Stimulated activated CD8-positive, alpha-beta memory T cell treated with anti-CD3 and anti-CD28 coated beads, Interleukin-2, amount 100 ng/mL, for 1 hour (primary cell): ENCODE results near the gene CAPNS2.

Source experiments
- DNase-seq, 2 donors: peaks; one replicate each; pipeline ENCODE4 v3.0.0-alpha.2; 2020; ENCODE audit warnings: low read depth in 2 of 2

Gene CAPNS2

GRCh38 chr16:55566432-55567175 lies at the start of gene CAPNS2:
Gene CAPNS2 (plus strand): TSS chr16:55566684. CDS start chr16:55566757, 73 bp downstream.
- DNase-seq: no peak

DNA sequence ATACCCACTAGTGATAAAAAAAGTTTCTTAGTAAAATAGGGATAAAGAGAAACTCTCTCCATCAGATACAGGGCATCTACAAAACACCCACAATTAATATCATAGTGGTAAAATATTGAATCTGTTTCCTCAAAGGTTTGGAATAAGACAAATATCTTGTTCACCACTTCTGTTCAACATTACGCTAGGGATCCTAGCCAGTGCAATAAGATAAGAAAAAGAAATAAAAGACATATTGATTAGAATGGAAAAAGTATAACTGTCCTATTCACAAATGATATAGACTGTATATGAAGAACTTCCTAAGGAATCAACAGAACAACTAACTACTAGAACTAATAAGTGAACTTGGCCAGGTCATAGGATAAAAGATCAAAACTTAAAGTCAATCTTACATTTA lies 44.7 kb upstream of the CAPNS2 start:
- no peak for DNase-seq

DNA sequence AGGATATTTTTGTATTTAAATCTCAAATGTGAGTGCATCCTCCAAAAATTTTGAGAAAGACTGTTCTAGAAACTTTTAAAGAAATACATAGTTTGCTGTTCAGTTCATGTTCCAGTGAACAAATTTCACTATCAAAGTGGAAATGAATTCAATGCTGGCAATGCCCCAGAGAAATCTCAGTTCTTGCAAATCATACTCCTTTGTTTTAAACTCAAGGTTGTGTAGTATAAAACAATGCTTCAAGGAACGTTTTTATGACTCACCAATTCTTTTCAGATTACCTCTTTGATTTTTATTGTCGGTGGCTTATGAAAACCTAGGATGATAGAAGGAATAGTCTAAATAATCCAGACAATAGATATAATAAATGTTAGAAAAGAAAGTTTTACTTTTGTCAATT lies 40.0 kb upstream of the CAPNS2 start:
- no peak for DNase-seq

DNA sequence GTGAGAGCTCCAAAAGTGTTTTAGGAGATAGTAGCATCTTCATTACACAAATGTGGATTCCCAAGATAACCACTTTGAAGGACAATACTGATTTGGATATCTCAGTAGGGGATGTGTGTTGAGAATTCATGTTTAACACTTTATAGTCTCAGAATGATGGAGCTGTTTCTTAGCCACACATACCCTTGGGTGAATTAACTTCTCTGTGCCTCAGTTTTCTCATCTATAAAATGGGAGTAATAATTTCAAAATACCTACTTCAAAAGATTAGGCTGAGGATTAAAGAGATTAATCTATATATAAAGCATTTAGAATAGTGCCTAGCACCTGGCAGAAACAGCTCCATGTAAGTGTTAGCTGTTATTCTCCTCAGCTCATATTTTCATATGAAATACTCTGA lies 38.6 kb upstream of the CAPNS2 start:
- DNase-seq: no peak

DNA sequence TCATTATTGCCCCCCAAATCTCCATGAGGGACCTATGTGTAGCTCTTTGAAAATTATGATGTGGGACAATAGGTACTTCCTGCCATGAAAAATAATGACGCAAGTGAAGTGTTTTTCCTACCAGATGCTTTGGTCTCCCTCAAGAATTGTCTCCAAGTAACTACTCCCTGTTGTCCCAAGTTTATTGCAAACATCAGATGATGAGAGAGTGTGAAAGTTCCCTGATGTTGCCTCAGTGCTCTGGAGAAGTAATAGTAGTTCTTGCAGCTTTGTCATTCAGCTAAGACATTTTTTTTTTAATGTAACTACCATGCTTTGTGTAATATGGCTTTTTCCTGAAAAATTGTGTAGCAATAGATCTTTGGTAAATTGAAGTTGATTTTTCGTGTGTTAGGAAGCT lies 37.5 kb upstream of the CAPNS2 start:
- DNase-seq: no peak

- no peak for DNase-seq
These were observed 36.1 kb upstream of the CAPNS2 start for GRCh38 chr16:55530316-55530856.

DNA sequence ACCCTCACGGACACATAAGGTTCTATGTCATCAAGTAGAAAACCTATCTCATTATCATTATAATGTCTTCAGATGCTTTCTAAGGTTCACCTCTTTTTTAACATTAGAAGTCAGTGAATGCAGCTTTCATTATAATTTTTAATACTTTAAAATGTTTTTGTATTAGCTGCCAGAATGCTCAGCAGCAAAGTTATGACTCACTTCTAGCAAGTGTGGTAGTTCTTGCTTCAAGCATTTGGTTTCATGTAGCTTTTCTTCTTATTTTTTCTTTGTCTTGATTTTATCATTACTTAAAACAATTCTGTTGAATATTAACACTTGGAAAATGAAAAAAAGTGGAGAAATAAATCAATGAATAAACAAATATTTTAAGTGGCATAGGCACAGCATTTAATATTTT lies 34.3 kb upstream of the CAPNS2 start:
- DNase-seq: no peak

- DNase-seq: no peak
These were observed 31.7 kb upstream of the CAPNS2 start for GRCh38 chr16:55534756-55535155.

GRCh38 chr16:55539049-55539448 lies 27.4 kb upstream of the CAPNS2 start:
- DNase-seq: no peak

DNA sequence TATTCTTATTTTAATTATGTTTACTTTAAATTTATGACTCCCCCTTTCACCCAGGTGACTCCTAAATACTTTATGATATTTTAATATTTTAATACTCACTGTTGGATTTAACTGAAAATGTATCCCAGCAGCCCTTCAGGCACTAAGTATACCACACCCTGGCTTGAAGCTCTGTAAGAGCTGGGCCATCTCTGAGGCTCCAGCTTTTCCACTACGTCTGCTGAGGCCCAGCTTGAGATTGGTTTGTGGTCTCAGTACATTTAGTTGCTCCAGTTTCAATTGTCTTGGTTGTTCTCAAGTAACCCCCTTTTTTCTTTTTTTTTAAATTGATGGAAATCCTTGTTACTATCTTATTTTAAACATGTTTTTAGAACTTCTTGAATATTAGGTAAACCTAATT lies 27.0 kb upstream of the CAPNS2 start:
- DNase-seq: no peak

GRCh38 chr16:55540221-55540620 lies 26.3 kb upstream of the CAPNS2 start:
- DNase-seq: no peak

- DNase-seq: no peak
These were observed 23.9 kb upstream of the CAPNS2 start for GRCh38 chr16:55542459-55543082.

DNA sequence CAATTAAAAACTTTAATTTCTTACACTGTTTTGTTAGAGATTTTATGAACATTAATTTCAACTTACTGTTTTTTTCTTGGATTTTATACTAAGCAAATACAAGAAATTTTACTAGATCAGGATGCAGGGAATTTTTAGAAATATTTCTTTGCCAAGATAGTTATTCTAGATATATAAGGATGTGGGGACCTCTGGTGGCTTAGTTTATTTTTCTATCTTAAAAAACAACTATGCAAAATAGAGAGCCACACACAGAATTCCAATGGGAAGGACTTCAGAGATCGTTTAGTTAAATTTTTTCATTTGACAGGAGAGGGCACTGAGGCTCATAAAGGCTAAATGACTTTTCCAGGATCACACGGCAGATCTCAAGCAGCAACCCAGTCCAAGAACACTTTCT lies 23.0 kb upstream of the CAPNS2 start:
- no peak for DNase-seq

GRCh38 chr16:55552621-55553020 lies 13.9 kb upstream of the CAPNS2 start:
- DNase-seq: no peak

GRCh38 chr16:55555436-55555835 lies 11.0 kb upstream of the CAPNS2 start:
- no peak for DNase-seq

DNA sequence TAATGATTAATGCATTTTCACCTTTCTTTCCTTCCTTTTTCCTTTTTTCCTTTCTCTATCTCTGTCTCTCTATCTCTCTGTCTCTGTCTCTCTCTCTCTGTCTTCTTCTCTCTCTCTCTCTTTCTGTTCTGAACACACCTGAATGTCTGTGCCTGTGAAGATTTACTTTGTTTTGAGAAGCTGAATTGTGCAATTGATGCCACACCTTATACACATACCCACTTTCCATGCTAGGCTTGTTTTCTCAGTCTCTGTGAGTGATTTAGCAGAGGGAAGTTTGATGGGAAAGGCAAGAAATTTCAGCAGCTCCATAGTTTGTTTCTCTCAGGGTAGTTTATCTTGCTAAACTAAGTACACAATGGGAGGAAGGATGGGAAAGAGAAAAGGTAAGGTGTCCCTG lies 9.3 kb upstream of the CAPNS2 start:
- DNase-seq: no peak

DNA sequence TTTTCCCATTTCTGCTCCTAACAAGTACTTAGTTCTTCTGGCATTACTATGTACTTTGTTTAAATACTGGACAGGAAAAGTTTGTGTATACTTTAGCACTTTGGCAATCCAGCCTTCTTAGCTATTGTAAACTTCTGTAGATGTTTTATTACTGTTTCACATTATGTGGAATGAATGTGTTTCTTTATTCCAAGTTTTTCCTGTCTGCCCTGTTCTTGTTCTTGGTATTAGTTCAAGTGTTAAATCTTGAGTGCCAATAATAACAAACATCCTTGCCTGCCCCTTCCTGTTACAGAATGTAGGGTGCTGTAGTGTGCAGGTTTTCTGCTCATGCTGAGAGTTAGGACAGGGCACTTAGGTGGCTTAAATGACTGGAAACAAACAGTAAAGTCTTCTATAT lies 7.3 kb upstream of the CAPNS2 start:
- DNase-seq: no peak

DNA sequence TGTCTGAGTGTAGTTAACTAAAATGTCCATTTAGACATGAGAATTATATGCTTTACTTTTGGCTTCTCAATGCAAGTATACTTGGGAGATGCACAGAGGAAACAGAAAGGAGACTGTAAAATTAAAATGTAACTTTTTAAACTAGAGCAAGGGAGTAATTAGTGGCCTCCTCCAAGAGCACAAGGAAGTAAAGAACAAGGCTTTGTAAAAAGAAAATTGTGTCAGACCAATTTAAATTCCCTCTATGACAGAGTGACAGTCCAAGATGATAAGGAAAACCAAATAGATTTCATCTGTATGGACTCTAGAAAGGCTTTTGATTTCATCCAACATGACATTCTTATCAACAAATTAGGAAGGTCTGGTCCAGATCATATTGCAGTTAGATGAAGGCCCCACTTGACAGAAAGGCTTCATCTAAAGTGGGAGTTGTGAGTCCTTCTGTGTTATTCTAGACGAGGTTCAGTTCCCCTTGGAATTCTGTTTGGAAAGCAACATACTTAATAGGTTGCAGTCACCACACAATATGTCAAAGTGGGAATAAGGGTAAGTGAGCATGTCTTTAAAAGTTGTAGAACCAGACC lies 6.5 kb upstream of the CAPNS2 start:
- DNase-seq: no peak

DNA sequence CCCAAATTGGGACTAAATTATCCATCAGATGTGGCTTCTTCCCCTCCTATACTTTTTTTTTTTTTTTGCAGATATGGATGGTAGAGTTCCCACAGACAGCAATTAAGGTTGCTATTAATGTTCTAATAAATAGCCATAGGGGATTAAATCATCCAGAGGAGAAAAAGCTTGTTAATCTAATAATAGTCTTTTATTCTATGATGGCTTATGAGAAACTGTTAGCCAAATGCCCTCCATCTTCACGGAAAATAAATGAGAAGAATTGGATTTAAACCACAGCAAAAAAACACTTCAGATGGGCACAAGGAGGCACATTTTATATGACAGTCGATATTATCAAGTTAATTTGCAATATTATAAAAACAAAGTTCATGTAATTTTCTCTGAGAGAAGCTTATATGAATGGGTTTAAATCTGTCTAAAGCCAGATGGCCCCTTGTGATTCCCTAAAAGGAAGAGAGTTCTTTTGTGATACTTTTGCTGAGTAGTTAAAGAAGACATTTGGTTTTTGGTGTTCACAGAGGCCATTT lies 5.1 kb upstream of the CAPNS2 start:
- no peak for DNase-seq

GRCh38 chr16:55562936-55563335 lies 3.5 kb upstream of the CAPNS2 start:
- DNase-seq: no peak

DNA sequence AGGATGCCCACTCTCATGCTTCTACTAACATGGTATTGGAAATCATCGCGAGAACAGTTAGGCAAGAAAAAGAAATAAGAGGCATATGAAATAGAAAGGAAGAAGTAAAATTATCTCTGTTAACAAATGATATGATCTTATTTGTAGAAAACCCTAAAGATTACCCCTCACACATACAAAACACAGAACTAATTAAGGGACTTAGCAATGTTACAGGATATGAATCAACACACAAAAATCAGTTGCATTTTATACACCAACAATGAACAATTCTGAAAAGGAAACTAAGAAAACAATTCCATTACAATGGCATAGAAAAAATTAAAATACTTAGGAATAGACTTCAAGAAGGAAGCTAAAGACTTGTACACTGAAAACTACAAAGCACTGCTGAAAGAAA lies 2.7 kb upstream of the CAPNS2 start:
- DNase-seq: no peak

DNA sequence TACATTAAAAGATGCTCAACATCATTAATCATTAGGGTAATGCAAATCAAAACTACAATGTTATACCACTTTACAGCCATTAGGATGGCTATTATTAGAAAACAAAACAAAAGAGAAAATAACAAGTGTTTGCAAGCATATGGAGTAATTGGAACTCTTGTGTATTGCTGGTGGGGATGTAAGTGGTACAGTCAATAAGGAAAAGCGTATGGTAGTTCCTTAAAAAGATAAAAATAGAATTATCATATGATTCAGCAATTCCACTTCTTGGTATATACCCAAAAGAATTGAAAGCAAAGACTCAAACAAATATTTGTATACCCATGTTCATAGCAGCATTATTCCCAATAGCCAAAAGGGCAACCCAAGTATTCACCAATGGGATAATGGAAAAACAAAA lies 1.4 kb upstream of the CAPNS2 start:
- DNase-seq: no peak

DNA sequence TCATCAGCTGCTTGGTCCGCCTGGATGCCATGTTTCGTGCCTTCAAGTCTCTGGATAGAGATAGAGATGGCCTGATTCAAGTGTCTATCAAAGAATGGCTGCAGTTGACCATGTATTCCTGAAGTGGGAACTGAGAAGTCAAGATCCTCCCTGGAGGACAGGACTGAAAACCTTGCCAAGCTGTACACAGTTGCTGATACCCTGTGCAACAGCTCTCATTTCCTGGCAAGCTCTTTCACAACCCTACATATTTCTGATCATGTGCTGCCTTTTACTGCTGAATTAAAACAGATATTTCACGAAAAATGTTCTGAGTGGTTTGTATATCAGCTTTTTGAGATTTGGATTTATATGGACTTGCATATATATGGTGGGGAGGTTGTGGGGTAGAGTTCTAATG lies 898 bp downstream of the CAPNS2 start:
- no peak for DNase-seq
